OCI-M2 (cell line): ENCODE measurements around the gene PPP3R2.

Source experiments
- DNase-seq: peaks from one replicate; lab custom pipeline; 2025; ENCODE audit not compliant: unreplicated experiment; lab: John Stamatoyannopoulos, UW

Gene PPP3R2, protein sequence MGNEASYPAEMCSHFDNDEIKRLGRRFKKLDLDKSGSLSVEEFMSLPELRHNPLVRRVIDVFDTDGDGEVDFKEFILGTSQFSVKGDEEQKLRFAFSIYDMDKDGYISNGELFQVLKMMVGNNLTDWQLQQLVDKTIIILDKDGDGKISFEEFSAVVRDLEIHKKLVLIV

DNA sequence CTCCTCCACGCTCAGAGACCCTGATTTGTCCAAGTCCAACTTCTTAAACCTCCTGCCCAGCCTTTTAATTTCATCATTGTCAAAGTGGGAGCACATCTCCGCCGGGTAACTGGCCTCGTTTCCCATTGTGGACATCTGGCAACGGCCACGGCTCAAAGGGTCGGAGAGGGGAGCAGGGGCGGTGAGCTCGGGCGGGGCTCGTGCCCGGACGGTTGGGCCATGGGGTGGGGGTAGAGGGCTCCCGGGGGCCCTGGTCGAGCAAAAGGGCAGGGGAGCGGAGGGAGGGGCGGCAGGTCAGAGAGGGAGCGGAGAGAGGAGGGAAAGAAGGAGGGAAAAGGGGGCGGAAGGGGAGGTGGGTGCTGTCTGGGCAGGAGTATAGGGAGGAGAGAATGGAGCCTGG is at the start of gene PPP3R2:
Gene PPP3R2 (minus strand): TSS at position 174 of the 400 bp plus-strand sequence. CDS start 48 bp downstream, at position 126.
- no peak for DNase-seq

- DNase-seq: no peak
These were observed 45.3 kb upstream of the PPP3R2 start for GRCh38 chr9:101639785-101640665.

DNA sequence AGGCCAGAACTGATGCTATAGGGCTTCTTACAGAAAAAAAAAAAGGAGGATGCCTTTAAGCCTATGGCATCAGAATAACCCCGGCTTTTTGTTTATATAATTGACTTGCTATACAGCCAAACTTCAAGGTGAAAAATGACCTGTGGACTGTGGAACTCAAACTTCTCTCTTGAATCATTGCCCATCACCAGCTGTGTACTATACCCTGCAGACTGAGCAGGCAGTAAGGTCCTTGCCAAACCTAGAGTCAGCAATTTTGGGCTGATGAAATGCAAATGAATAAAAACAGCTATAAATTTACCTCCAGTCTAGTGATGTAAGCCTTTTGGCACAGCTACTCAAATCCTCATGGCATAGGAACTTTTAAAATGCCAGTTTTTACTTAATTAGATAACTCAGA is 44.5 kb upstream of the PPP3R2 start:
- no peak for DNase-seq

- no peak for DNase-seq
These were observed 41.5 kb upstream of the PPP3R2 start for GRCh38 chr9:101636247-101636646.

DNA sequence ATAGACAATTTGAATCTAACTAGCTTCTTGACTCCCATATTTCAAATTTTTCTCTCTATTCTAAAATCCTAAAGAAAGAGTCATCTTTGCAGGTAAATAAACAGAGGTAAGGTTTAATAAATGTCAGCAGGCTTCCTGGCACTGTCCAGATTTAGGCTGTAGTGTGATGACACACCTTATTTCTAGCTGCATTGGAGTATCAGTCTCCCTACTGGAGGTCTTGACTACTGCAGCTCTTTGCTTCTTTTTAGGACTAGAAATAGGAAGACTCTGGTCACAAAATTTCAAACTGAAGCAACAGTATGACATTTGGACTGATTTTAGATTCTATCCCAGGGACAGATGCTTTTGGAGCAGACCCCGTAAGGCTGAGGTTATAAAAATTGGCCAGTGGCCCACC is 40.7 kb upstream of the PPP3R2 start:
- no peak for DNase-seq

DNA sequence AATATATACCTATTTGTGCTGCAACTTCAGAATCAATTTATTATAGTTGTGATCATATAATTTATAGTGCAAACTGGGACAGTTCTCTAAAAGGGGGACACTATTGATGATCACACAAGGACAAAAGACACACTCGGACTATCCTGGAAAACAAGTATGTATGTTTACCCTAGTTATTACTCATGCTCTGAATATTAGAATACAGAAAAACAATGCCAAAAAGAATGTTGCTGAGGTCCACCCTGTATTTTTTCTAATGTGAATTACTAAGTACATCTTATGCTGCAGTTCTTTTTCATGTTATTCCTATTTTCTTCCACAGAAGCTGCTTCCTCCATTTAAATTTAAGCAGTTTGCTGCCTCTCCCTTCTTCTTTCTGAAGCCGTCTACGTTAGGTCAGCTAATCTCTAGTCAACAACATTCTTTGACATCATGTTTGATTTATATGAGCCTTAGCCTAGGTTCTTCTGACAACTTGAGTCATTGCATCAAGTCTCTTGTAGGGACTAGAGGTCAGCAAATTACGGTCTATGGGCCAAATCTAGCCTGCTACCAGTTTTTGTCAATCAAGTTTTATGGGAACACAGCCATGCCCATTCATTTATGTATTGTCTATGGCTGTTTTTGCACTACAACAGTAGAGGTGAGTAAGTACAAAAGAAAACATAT is 40.1 kb upstream of the PPP3R2 start:
- DNase-seq: no peak

- no peak for DNase-seq
These were observed 37.8 kb upstream of the PPP3R2 start for GRCh38 chr9:101632611-101633010.

DNA sequence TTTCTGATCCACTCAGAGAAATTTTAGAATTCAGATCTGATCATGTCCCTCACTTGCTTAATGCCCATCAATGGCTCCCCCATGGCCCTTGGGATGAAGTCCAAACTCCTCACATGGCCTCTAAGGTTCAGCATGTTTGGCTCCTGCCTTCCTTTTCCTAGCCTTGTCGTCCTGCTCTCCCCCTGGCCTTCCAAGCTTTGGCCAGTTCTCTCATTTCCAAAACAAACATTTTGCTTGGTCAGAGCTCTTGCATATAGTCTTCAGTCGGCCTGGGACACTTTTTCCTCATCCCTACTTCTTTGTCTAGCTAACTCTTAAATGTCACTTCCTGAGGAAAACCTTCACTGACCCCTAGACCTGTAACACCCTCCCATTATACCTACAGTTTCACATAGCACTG is 37.1 kb upstream of the PPP3R2 start:
- no peak for DNase-seq

DNA sequence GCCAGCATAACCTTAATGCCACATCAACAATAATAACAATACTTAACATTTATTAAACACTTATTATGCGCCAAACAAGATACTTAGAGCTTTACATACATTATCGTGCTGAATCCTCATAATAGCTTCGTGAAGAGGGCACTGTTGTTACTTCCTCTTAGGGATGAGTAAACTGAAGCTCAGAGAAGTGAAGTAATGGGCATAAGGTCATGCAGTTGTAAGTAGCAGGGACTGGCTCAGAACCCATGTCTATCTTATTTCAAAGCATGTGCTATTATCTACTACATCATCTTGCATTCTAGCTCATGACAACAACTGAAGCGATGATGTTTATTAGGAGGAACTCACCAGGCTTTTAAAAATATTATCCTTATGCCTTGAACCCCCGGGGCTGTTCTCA is 34.9 kb upstream of the PPP3R2 start:
- DNase-seq: no peak

- DNase-seq: no peak
These were observed 33.4 kb upstream of the PPP3R2 start for GRCh38 chr9:101628173-101628572.

DNA sequence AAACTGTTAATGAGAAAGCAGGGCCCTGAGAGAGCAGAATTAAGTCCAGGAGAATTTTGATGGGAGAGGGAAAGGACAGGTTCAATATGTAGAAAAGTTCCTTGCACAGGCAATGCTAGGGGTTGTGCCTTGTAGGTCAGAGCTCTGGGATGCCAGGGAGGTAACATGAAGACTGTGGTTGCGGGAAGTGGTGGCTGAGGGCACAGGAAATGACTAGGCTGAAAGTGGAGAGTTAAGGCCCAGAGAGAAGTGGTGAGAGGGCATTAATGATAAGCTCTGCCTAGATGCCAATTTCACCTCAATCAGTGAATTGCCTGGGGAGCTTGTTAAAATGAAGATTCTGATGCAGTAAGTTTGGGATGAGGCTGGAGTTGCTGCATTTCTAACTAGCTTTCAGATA is 31.5 kb upstream of the PPP3R2 start:
- DNase-seq: no peak

GRCh38 chr9:101625876-101626275 is 31.1 kb upstream of the PPP3R2 start:
- DNase-seq: no peak

DNA sequence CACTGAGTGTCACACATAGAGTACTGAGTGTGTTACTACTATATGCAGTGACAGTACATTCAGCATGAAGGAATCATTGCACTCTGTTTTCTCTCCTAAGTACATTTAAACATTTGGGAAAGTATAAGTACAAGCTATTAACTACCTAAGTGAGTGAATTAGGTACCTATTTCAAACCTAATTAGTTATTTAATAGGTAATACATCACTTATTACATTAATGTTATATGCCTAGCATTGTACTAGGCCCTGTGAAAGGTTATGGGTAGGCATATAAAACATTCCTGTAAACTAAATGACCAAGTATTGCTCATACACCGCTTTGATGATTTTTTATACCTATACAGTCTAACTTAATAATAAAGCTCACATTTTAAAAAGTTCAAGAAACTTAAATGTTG is 25.7 kb upstream of the PPP3R2 start:
- DNase-seq: no peak

DNA sequence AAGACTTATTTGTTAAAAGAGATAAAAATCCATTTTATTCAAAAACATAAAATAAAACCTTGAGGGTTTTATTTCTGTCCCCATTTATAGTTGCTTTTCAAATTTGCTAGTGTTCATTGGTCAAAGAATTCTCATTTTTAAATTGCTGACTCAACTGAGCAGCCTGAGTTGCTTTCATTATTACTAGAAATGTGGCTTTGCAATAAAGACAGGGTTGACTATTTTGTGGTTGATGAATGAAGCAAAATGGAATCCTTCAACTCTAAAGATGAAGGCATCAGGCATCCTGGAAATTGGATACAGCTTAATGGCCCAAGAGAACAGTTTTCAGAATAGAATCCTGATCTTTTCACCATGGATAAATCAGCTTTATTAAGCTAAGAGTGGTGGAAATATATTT is 23.9 kb upstream of the PPP3R2 start:
- DNase-seq: no peak

DNA sequence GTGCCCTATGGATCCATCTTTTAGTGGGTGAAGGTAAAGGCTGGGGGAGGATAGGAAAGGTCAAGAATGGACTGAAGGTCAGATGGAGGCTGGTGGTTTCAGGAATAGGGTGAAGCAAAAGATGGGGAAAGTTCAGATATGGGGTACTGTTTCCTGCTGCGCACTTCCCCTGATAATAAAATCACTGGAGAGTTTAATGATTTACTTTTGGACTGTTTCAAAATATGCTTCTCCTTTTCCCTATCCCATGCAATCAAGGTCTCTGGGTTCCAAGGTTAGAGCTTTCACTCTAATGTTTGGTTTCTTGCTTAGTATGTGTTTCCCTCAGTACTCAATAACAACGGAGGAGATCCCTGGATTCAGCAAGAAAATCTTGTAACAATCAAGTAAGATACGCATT is 10.8 kb upstream of the PPP3R2 start:
- DNase-seq: no peak

DNA sequence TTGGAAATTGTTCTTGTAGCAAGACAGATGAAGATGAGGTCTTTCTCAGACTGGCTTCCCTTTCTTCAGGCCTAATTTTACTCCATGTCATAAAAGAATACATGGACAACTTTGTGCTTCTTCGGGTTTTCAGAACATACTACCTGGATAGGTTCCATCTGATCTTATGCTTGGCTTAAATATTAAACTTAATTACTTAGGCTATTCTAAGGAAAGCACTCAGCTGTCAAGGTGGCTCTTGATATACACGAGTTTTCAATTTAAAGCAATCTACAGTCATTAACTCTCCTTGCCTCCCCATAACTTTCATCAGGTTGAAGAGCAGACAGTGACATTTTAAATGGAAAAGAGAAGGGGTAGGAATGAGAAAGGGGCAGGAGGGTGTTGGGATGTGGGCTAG is 9.5 kb upstream of the PPP3R2 start:
- DNase-seq: no peak

DNA sequence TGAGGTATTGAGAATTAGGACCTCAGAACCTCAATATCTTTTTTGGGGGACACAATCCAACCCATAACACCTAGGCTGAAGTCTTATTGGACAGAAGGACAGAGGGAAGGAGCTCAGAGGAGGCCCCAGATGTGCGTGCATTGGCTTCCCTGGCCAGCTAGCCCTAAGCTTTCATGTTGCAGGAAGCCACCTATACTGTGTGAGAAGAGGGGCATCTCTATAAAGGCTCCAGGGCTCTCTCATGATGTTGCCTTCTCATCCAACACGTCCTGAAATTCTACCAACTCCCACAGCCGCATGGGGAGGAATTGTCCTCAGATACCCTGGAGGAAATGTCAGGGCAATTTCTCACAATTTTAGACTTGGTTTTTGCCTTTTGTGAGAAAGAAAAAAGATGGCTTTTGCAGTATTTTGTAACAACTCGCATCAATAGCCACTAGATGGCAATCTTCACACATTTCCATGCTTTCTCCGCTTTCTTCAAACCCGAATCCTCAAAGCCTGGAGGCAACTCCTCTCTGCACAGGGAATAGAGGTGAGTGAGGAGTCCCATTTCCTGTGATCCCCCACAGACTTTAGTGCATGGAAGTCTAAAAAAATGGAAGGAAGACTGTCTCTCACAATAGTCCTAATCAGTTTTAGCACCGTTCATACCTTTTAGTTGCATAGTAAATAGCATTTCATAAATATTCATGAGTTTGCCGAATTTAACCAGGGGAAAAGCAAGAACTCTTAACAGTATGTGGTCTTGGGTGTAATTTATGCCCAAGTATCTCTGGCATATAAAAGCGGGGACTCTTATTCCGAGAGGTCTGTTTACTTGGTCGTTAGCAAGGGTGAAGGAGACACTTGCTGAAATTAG is 7.4 kb upstream of the PPP3R2 start:
- no peak for DNase-seq

- DNase-seq: no peak
These were observed 1.4 kb downstream of the PPP3R2 start for GRCh38 chr9:101593345-101593744.

DNA sequence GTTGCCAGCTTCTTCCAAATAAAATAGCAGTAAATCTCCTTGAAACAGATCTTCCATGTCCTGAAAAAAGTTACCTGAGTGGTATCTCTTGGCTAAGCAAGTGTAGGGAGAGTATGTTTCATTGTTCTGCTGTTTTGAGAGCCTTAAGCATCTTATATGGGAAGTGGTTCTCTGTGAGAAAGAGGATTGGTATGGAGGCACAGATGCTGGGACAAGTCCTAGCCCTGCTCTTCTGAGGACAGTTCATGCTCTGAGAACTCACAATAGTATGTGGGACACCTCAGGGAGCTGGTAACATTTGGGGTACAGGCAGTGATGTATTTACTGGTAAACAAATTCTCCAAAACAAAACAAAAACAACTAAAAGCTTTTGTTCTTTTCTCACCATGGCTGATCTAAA is 2.0 kb downstream of the PPP3R2 start:
- no peak for DNase-seq

- no peak for DNase-seq
These were observed 2.9 kb downstream of the PPP3R2 start for GRCh38 chr9:101591787-101592446.

- no peak for DNase-seq
These were observed 3.9 kb downstream of the PPP3R2 start for GRCh38 chr9:101590901-101591300.
